Measurements from ENCODE around the gene SEMA7A.

GRCh38 chr15:74389241-74390048, 44.3 kb downstream of the SEMA7A start:
- TF ChIP-seq POLR2A (IDR thresholded peaks at IDR 0.05; ENCODE audit: low read depth, low read length), result no peak
- TF ChIP-seq TAF1 (IDR thresholded peaks at IDR 0.05; ENCODE audit: low read depth, low read length), result no peak
- TF ChIP-seq POLR2AphosphoS5 (IDR thresholded peaks at IDR 0.05; ENCODE audit: low read depth, low read length), result no peak
